Dendritic cell treated with granulocyte-macrophage colony-stimulating factor and Interleukin-4, amounts not matched to agents 40 ng/mL and 50 ng/mL, for 4 days (primary cell): ENCODE measurements around the gene FAM78B.
A peak's percentile ranks its signal among the peaks of the same experiment; 100 is the strongest.

ENCODE experiments used
- H3K27ac Mint-ChIP-seq: one replicate; pipeline ENCODE4 v1.8.0; 2022; ENCODE audit warnings: mild to moderate bottlenecking, mixed read lengths
- H3K27me3 Mint-ChIP-seq: one replicate; pipeline ENCODE4 v1.8.0; 2022; ENCODE audit warnings: mild to moderate bottlenecking, mixed read lengths
- H3K36me3 Mint-ChIP-seq: one replicate; pipeline ENCODE4 v1.8.0; 2022; ENCODE audit warnings: low read depth, mixed read lengths
- H3K4me1 Mint-ChIP-seq: one replicate; pipeline ENCODE4 v1.8.0; 2022; ENCODE audit warnings: low read depth, mixed read lengths
- H3K4me3 Mint-ChIP-seq: one replicate; pipeline ENCODE4 v1.8.0; 2022; ENCODE audit warnings: mild to moderate bottlenecking, moderate library complexity, mixed read lengths
- H3K9me3 Mint-ChIP-seq: one replicate; pipeline ENCODE4 v1.8.0; 2022; ENCODE audit warnings: mixed read lengths
- intact Hi-C: fragments of 100-400 bp; cut with micrococcal nuclease; formaldehyde crosslinking; loops from one replicate; pipeline ENCODE4 v1.15.0; 2022

FAM78B gene

GRCh38 chr1:166166698-166167571, at the start of gene FAM78B:
TSS of gene FAM78B (minus strand) at chr1:166167001. CDS start at chr1:166166248, 753 bp downstream.
- Mint-ChIP-seq H3K36me3 (no peaks in the 10 kb centered on the region), H3K27me3 (peaks cover 54% of the 10 kb centered on the region), H3K4me3 (peak within 1 kb of the TSS; percentile 71), H3K27ac (no peak within 1 kb of the TSS), H3K4me1 (peaks cover 12% of the 10 kb centered on the region), H3K9me3 (no peaks in the 10 kb centered on the region)
- intact Hi-C loops = no loop called here

GRCh38 chr1:166202546-166202945, 35.7 kb upstream of the FAM78B start:
- H3K27me3 Mint-ChIP-seq = no peaks in the 10 kb centered on the region
- H3K4me3 Mint-ChIP-seq = no peak overlapping the region
- intact Hi-C loops = no loop called here
- H3K36me3 Mint-ChIP-seq = no peaks in the 10 kb centered on the region
- H3K4me1 Mint-ChIP-seq = no peaks in the 10 kb centered on the region
- H3K27ac Mint-ChIP-seq = no peak overlapping the region
- no peaks in the 10 kb centered on the region for H3K9me3 Mint-ChIP-seq

- H3K4me3 Mint-ChIP-seq = no peak overlapping the region
- intact Hi-C loops = no loop called here
- no peaks in the 10 kb centered on the region for H3K27me3 Mint-ChIP-seq
- H3K36me3 Mint-ChIP-seq = no peaks in the 10 kb centered on the region
- H3K9me3 Mint-ChIP-seq = no peaks in the 10 kb centered on the region
- no peak overlapping the region for H3K27ac Mint-ChIP-seq
- no peaks in the 10 kb centered on the region for H3K4me1 Mint-ChIP-seq
These were observed 33.9 kb upstream of the FAM78B start for GRCh38 chr1:166200743-166201142.

GRCh38 chr1:166197597-166197996, 30.8 kb upstream of the FAM78B start:
- Mint-ChIP-seq H3K4me1 (no peaks in the 10 kb centered on the region), H3K4me3 (no peak overlapping the region), H3K27ac (no peak overlapping the region), H3K36me3 (no peaks in the 10 kb centered on the region), H3K9me3 (no peaks in the 10 kb centered on the region), H3K27me3 (no peaks in the 10 kb centered on the region)
- intact Hi-C loops = no loop called here

GRCh38 chr1:166197141-166197540, 30.3 kb upstream of the FAM78B start:
- Mint-ChIP-seq H3K27ac (no peak overlapping the region), H3K4me3 (no peak overlapping the region), H3K27me3 (no peaks in the 10 kb centered on the region), H3K36me3 (no peaks in the 10 kb centered on the region), H3K4me1 (no peaks in the 10 kb centered on the region), H3K9me3 (no peaks in the 10 kb centered on the region)
- intact Hi-C loops = no loop called here

- no peaks in the 10 kb centered on the region for H3K27me3 Mint-ChIP-seq
- H3K36me3 Mint-ChIP-seq = no peaks in the 10 kb centered on the region
- no peak overlapping the region for H3K27ac Mint-ChIP-seq
- H3K4me1 Mint-ChIP-seq = no peaks in the 10 kb centered on the region
- H3K4me3 Mint-ChIP-seq = no peak overlapping the region
- intact Hi-C loops = no loop called here
- no peaks in the 10 kb centered on the region for H3K9me3 Mint-ChIP-seq
These were observed 26.4 kb upstream of the FAM78B start for GRCh38 chr1:166193057-166193698.

- intact Hi-C loops = no loop called here
- no peaks in the 10 kb centered on the region for H3K27me3 Mint-ChIP-seq
- H3K9me3 Mint-ChIP-seq = no peaks in the 10 kb centered on the region
- H3K36me3 Mint-ChIP-seq = no peaks in the 10 kb centered on the region
- H3K27ac Mint-ChIP-seq = no peak overlapping the region
- H3K4me1 Mint-ChIP-seq = no peaks in the 10 kb centered on the region
- no peak overlapping the region for H3K4me3 Mint-ChIP-seq
These were observed 23.6 kb upstream of the FAM78B start for GRCh38 chr1:166190400-166190799.

- Mint-ChIP-seq H3K27ac (no peak overlapping the region), H3K27me3 (no peaks in the 10 kb centered on the region), H3K4me1 (no peaks in the 10 kb centered on the region), H3K4me3 (no peak overlapping the region), H3K36me3 (no peaks in the 10 kb centered on the region), H3K9me3 (no peaks in the 10 kb centered on the region)
- intact Hi-C loops = no loop called here
These were observed 22.3 kb upstream of the FAM78B start for GRCh38 chr1:166189126-166189525.

GRCh38 chr1:166185526-166185925, 18.7 kb upstream of the FAM78B start:
- Mint-ChIP-seq H3K4me3 (no peak overlapping the region), H3K27me3 (peaks cover 3% of the 10 kb centered on the region), H3K27ac (no peak overlapping the region), H3K9me3 (no peaks in the 10 kb centered on the region), H3K36me3 (no peaks in the 10 kb centered on the region), H3K4me1 (no peaks in the 10 kb centered on the region)
- intact Hi-C loops = no loop called here

- intact Hi-C loops = no loop called here
- Mint-ChIP-seq H3K27ac (no peak overlapping the region), H3K4me1 (no peaks in the 10 kb centered on the region), H3K4me3 (no peak overlapping the region), H3K27me3 (peaks cover 3% of the 10 kb centered on the region), H3K36me3 (no peaks in the 10 kb centered on the region), H3K9me3 (no peaks in the 10 kb centered on the region)
These were observed 18.1 kb upstream of the FAM78B start for GRCh38 chr1:166184897-166185296.

GRCh38 chr1:166184012-166184411, 17.2 kb upstream of the FAM78B start:
- Mint-ChIP-seq H3K27me3 (peaks cover 3% of the 10 kb centered on the region), H3K27ac (no peak overlapping the region), H3K9me3 (no peaks in the 10 kb centered on the region), H3K4me1 (no peaks in the 10 kb centered on the region), H3K4me3 (no peak overlapping the region), H3K36me3 (no peaks in the 10 kb centered on the region)
- intact Hi-C loops = no loop called here

GRCh38 chr1:166182281-166182680, 15.5 kb upstream of the FAM78B start:
- Mint-ChIP-seq H3K27me3 (peaks cover 3% of the 10 kb centered on the region), H3K4me1 (no peaks in the 10 kb centered on the region), H3K4me3 (no peak overlapping the region), H3K9me3 (no peaks in the 10 kb centered on the region), H3K36me3 (no peaks in the 10 kb centered on the region), H3K27ac (no peak overlapping the region)
- intact Hi-C loops = no loop called here

GRCh38 chr1:166176416-166176815, 9.6 kb upstream of the FAM78B start:
- intact Hi-C loops = no loop called here
- Mint-ChIP-seq H3K9me3 (no peaks in the 10 kb centered on the region), H3K27me3 (no peaks in the 10 kb centered on the region), H3K4me3 (no peak overlapping the region), H3K36me3 (no peaks in the 10 kb centered on the region), H3K27ac (no peak overlapping the region), H3K4me1 (no peaks in the 10 kb centered on the region)

- no peaks in the 10 kb centered on the region for H3K36me3 Mint-ChIP-seq
- no peak overlapping the region for H3K27ac Mint-ChIP-seq
- intact Hi-C loops = no loop called here
- no peak overlapping the region for H3K4me3 Mint-ChIP-seq
- H3K27me3 Mint-ChIP-seq = no peaks in the 10 kb centered on the region
- no peaks in the 10 kb centered on the region for H3K4me1 Mint-ChIP-seq
- no peaks in the 10 kb centered on the region for H3K9me3 Mint-ChIP-seq
These were observed 8.2 kb upstream of the FAM78B start for GRCh38 chr1:166175032-166175431.
